Neural cell (in vitro differentiated cells): Measurements from ENCODE around the gene UCN2.

Experiments
- EP300 ChIP-seq: fragments of 450-650 bp; conservative IDR thresholded peaks from 2 replicates; pipeline ENCODE4 v1.6.1; 2014; ENCODE audit warnings: antibody characterized with exemption, mild to moderate bottlenecking, moderate library complexity; ENCODE audit not compliant: poor library complexity, severe bottlenecking
- EZH2 ChIP-seq: fragments of 200-600, 300-800 bp; shearing (Covaris generic), sonication (generic); IDR thresholded peaks from 2 replicates; pipeline ENCODE4 v1.6.1; 2014; ENCODE audit warnings: antibody characterized with exemption, low read length, borderline replicate concordance, mild to moderate bottlenecking; ENCODE audit not compliant: insufficient read depth, poor library complexity, severe bottlenecking
- MXI1 ChIP-seq: fragments of 450-650 bp; conservative IDR thresholded peaks from 2 replicates; pipeline ENCODE4 v1.6.1; 2014; ENCODE audit warnings: antibody characterized with exemption, mild to moderate bottlenecking; ENCODE audit not compliant: poor library complexity, severe bottlenecking
- POLR2AphosphoS5 ChIP-seq: IDR thresholded peaks from 2 replicates; pipeline ENCODE4 v1.6.1; 2012
- RAD21 ChIP-seq: fragments of 450-650 bp; conservative IDR thresholded peaks from 2 replicates; pipeline ENCODE4 v1.6.1; 2014; ENCODE audit warnings: antibody characterized with exemption, mild to moderate bottlenecking, moderate library complexity
- REST ChIP-seq: IDR thresholded peaks from 2 replicates; pipeline ENCODE4 v1.6.1; 2012; ENCODE audit warnings: borderline replicate concordance
- TAF1 ChIP-seq: IDR thresholded peaks from 2 replicates; pipeline ENCODE4 v1.6.1; 2012; ENCODE audit warnings: low read depth
- TF ChIP-seq, protein P1 (sequence below): fragments of 450-650 bp; IDR thresholded peaks from 2 replicates; pipeline ENCODE4 v1.5.1; 2014; ENCODE audit warnings: antibody characterized with exemption, mild to moderate bottlenecking, moderate library complexity; ENCODE audit not compliant: poor library complexity, severe bottlenecking

DNA sequence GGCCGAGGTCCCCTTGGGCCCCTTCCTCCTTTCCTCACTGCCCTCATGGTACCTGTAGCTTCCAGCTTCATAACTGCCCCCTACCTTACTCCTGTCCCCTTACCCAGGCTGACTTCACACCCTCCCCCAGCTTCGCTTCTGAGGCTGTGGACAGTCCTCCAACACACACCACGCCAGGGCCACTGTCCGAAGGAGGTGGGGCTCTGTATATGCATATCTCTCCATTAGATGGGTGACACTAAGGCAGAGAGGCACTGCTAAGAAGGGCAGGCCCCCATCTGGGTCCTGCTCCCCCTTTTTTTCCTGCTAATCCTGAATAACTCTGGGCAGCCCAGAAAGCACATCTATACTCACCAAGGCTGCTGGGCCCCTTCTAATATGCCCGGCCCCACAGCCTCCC is 32.6 kb upstream of the UCN2 start:
- TF ChIP-seq RAD21 (no peak), EZH2 (no peak), TAF1 (no peak), POLR2AphosphoS5 (no peak), EP300 (no peak), MXI1 (no peak), REST (no peak)
- TF ChIP-seq, protein P1, sequence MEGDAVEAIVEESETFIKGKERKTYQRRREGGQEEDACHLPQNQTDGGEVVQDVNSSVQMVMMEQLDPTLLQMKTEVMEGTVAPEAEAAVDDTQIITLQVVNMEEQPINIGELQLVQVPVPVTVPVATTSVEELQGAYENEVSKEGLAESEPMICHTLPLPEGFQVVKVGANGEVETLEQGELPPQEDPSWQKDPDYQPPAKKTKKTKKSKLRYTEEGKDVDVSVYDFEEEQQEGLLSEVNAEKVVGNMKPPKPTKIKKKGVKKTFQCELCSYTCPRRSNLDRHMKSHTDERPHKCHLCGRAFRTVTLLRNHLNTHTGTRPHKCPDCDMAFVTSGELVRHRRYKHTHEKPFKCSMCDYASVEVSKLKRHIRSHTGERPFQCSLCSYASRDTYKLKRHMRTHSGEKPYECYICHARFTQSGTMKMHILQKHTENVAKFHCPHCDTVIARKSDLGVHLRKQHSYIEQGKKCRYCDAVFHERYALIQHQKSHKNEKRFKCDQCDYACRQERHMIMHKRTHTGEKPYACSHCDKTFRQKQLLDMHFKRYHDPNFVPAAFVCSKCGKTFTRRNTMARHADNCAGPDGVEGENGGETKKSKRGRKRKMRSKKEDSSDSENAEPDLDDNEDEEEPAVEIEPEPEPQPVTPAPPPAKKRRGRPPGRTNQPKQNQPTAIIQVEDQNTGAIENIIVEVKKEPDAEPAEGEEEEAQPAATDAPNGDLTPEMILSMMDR, result no peak
